ENCODE data around the gene ROGDI.
"Not testable (repeated sequence)": the region's sequence is repeated elsewhere in the genome, so short reads cannot be mapped to it uniquely, and the experiment has no call there.

DNA sequence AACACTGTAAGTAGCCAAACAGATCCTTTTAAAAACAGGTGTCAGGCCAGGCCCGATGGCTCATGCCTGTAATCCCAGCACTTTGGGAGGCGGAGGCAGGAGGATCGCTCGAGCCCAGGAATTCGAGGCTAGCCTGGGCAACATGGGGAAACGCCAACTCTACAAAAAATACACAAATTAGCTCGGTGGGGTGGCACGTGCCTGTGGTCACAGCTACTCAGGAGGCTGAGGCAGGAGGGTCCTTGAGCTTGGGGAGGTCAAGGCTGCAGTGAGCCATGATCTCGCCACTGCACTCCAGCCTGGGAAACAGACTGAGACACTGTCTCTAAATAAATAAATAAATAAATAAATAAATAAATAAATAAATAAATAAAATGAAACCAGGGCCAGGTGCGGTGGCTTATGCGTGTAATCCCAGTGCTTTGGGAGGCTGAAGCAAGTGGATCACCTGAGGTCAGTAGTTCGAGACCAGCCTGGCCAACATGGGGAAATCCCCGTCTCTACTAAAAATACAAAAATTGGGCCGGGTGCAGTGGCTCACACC lies 17.9 kb downstream of the ROGDI start:
- TF ChIP-seq, protein P1, sequence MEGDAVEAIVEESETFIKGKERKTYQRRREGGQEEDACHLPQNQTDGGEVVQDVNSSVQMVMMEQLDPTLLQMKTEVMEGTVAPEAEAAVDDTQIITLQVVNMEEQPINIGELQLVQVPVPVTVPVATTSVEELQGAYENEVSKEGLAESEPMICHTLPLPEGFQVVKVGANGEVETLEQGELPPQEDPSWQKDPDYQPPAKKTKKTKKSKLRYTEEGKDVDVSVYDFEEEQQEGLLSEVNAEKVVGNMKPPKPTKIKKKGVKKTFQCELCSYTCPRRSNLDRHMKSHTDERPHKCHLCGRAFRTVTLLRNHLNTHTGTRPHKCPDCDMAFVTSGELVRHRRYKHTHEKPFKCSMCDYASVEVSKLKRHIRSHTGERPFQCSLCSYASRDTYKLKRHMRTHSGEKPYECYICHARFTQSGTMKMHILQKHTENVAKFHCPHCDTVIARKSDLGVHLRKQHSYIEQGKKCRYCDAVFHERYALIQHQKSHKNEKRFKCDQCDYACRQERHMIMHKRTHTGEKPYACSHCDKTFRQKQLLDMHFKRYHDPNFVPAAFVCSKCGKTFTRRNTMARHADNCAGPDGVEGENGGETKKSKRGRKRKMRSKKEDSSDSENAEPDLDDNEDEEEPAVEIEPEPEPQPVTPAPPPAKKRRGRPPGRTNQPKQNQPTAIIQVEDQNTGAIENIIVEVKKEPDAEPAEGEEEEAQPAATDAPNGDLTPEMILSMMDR (IDR thresholded peaks at IDR 0.05), result not testable (repeated sequence)
- TF ChIP-seq POLR2A (IDR thresholded peaks at IDR 0.05), result not testable (repeated sequence)

All from gastroesophageal sphincter (tissue), 3 donors.